Stimulated activated CD8-positive, alpha-beta memory T cell treated with anti-CD3 and anti-CD28 coated beads, Interleukin-7, amount 100 ng/mL, for 48 hours (primary cell): ENCODE data around the gene HOXB2.

Experiments
- DNase-seq, 2 donors: peaks; one replicate each; pipeline ENCODE4 v3.0.0-alpha.2; 2020; ENCODE audit warnings: low read depth in 1 of 2; ENCODE audit errors: extremely low read depth in 1 of 2

The HOXB2 gene

DNA sequence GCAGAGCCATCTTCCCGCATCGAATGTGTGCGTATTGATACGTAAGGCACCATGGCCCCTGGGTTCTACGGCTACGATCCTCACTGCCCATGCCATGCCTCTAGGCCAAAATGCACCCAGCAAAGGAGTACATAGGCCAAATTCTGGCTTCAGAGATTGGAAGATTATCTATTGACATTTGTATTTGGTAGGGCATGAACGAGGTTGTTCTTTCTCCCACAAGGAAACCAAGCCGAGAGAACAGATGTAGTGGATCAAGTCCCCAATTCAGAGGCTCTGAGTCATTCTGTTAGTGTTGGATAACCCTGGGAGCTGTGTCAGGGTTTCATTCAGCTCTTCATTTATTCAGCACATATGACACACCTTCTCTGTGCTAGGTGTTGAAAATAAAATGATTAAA lies 50.6 kb downstream of the HOXB2 start:
- DNase-seq, result no peak
